Kidney (tissue), 14 donors: ENCODE measurements around the gene G3BP1. TPM values are rescaled to one million over a fixed set of nuclear protein-coding genes. Genes with fewer than 3 reads are reported as not detected.
"Not testable (repeated sequence)": the region's sequence is repeated elsewhere in the genome, so short reads cannot be mapped to it uniquely, and the experiment has no call there.

ENCODE experiments used
- DNase-seq, 5 donors: peaks; one replicate each; pipeline ENCODE4 v3.0.0-alpha.2; 2013 to 2020
- FAIRE-seq: peaks from 2 replicates; lab custom pipeline; 2012; peaks lifted over from hg19 to GRCh38; lab: Jason Lieb, UNC
- H3K27ac ChIP-seq, 2 donors: one replicate each; pipeline ENCODE4 v1.7.0; 2013; ENCODE audit warnings: low read depth in 2 of 2, low read length in 2 of 2, inconsistent platforms in 1 of 2
- H3K27me3 ChIP-seq: one replicate; pipeline ENCODE4 v1.7.1; 2013; ENCODE audit warnings: low read length, inconsistent platforms; ENCODE audit not compliant: control insufficient read depth, insufficient read depth
- H3K36me3 ChIP-seq, 3 donors: one replicate each; pipeline versions ENCODE4 v1.7.0 to v1.7.1; 2013; ENCODE audit warnings: low read length in 3 of 3, control low read depth in 1 of 3, inconsistent platforms in 1 of 3; ENCODE audit not compliant: insufficient read depth in 3 of 3, control insufficient read depth in 2 of 3
- H3K4me1 ChIP-seq, 3 donors: one replicate each; pipeline versions ENCODE4 v1.7.0 to v1.7.1; 2013; ENCODE audit warnings: low read length in 3 of 3, inconsistent platforms in 1 of 3, low read depth in 1 of 3; ENCODE audit not compliant: control insufficient read depth in 2 of 3, insufficient read depth in 2 of 3
- H3K4me3 ChIP-seq, 3 donors: one replicate each; pipeline versions ENCODE4 v1.7.0 to v1.8.1; 2013; ENCODE audit warnings: low read length in 3 of 3, control low read depth in 1 of 3, inconsistent platforms in 1 of 3
- H3K9ac ChIP-seq, 3 donors: one replicate each; pipeline versions ENCODE4 v1.7.0 to v1.7.1; 2013; ENCODE audit warnings: low read length in 3 of 3, control low read depth in 1 of 3, inconsistent platforms in 1 of 3
- H3K9me3 ChIP-seq, 3 donors: one replicate each; pipeline versions ENCODE4 v1.7.0 to v1.7.1; 2013; ENCODE audit warnings: low read length in 3 of 3, control low read depth in 1 of 3, inconsistent platforms in 1 of 3; ENCODE audit not compliant: control insufficient read depth in 2 of 3, insufficient read depth in 1 of 3
- intact Hi-C: fragments of 100-400 bp; cut with DNase I; formaldehyde crosslinking; loops from one replicate; pipeline ENCODE4 v1.11.1; 2022
- polyA plus RNA-seq: library from polyadenylated mRNA; stranded (reverse); fragments of 350-450 nt; fragmentation: Illumina TruSeq; extraction: RNeasy Lipid Tissue Mini Kit (QIAGEN cat#74804); gene quantifications from one replicate; pipeline ENCODE4 v1.2.3, GENCODE V29; 2014; ENCODE audit warnings: low read depth, low replicate concordance; ENCODE audit not compliant: insufficient read depth
- total RNA-seq: library from RNA; stranded (reverse); fragmentation: NEBNext Ultra II Directional; extraction: Animal tissue kit (Norgen Biotek cat#: 25700); gene quantifications from one replicate; pipeline ENCODE4 v1.2.1, GENCODE V29; 2021
- TF ChIP-seq, protein P1 (sequence below): IDR thresholded peaks from 3 replicates; pipeline ENCODE4 v1.5.1; 2012; ENCODE audit warnings: mild to moderate bottlenecking, moderate library complexity, borderline replicate concordance; ENCODE audit not compliant: insufficient read depth; ENCODE audit errors: extremely low read depth
- donor health status: control.
- donor health status: control.
- donor health status: control.
- donor health status: control.
- donor health status: control.
- donor health status: DM: yes; HTN: yes; CAD: no.
- donor health status: Normal renal cell carcinoma (clear cell type).

The G3BP1 gene
- total and polyA plus RNA-seq, 2 donors from 2014 or later, result 34.2 to 165 TPM

DNA sequence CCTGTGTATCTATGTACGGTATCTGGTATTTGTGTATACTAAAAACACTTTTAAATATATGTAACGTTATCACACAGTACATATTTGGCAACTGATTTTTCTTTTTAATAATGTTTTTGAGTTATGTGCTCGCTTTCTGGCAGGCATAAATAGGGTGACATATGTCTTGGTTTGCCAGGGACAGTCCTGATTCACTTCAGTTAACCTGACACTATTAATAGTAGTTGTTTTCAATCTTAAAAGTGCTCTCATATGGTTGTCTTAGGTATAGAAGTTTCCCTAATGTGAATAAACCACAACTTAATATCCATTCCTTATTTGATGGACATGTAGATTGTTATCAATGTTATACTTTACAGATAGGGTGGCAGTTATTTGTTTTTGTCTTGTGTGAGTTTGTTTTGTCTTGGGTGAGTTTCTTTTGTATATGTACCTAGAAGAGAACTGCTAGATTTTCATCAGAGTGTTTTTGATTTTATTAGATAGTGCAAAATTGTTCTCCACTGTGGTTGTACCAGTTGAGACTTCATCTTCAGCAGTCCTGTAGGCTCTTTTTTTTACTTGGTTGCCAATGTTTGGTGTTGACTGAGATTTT lies 7.9 kb downstream of the G3BP1 start:
- no peaks in the 10 kb centered on the region for H3K27me3 ChIP-seq
- no peak for DNase-seq
- H3K4me1 ChIP-seq, result peaks cover 0 to 24% (median 5%) of the 10 kb centered on the region in 3 donors
- intact Hi-C loops, result no loop called here
- no peak overlapping the region for H3K9ac ChIP-seq
- no peaks in the 10 kb centered on the region for H3K9me3 ChIP-seq
- H3K4me3 ChIP-seq, result no peak overlapping the region
- no peak overlapping the region for H3K27ac ChIP-seq
- no peak for FAIRE-seq
- H3K36me3 ChIP-seq, result peaks cover 0 to 2% (median 0%) of the 10 kb centered on the region in 3 donors
- TF ChIP-seq, protein P1, sequence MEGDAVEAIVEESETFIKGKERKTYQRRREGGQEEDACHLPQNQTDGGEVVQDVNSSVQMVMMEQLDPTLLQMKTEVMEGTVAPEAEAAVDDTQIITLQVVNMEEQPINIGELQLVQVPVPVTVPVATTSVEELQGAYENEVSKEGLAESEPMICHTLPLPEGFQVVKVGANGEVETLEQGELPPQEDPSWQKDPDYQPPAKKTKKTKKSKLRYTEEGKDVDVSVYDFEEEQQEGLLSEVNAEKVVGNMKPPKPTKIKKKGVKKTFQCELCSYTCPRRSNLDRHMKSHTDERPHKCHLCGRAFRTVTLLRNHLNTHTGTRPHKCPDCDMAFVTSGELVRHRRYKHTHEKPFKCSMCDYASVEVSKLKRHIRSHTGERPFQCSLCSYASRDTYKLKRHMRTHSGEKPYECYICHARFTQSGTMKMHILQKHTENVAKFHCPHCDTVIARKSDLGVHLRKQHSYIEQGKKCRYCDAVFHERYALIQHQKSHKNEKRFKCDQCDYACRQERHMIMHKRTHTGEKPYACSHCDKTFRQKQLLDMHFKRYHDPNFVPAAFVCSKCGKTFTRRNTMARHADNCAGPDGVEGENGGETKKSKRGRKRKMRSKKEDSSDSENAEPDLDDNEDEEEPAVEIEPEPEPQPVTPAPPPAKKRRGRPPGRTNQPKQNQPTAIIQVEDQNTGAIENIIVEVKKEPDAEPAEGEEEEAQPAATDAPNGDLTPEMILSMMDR, result no peak

DNA sequence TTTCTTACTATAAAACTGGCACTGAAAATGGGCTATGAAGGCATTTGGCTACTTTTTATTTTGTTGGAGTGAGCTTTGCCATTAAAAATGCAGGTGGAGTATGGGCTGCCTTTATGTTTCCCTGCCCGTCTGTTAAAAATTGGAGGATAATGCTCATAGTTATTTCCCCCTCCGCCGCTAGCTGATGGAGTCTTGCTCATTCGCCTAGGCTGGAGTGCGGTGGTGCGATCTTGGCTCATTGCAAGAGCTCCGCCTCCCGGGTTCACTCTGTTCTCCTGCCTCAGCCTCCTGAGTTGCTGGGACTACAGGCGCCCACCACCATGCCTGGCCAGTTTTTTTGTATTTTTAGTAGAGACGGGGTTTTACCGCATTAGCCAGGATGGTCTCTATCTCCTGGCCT lies 8.6 kb downstream of the G3BP1 start:
- TF ChIP-seq, protein P1, result no peak
- H3K4me1 ChIP-seq, result peaks cover 0 to 17% (median 7%) of the 10 kb centered on the region in 3 donors
- no peaks in the 10 kb centered on the region for H3K9me3 ChIP-seq
- no peaks in the 10 kb centered on the region for H3K27me3 ChIP-seq
- H3K4me3 ChIP-seq, result no peak overlapping the region
- H3K9ac ChIP-seq, result no peak overlapping the region
- FAIRE-seq, result no peak
- H3K36me3 ChIP-seq, result peaks cover 0 to 2% (median 0%) of the 10 kb centered on the region in 3 donors
- intact Hi-C loops, result no loop called here
- no peak overlapping the region for H3K27ac ChIP-seq
- DNase-seq, result no peak

- Histone ChIP-seq H3K4me1 (peaks cover 0 to 14% (median 4%) of the 10 kb centered on the region in 3 donors), H3K9ac (no peak overlapping the region), H3K36me3 (peaks cover 0 to 2% (median 0%) of the 10 kb centered on the region in 3 donors), H3K9me3 (no peaks in the 10 kb centered on the region), H3K27ac (no peak overlapping the region), H3K4me3 (no peak overlapping the region), H3K27me3 (no peaks in the 10 kb centered on the region)
- intact Hi-C loops, result no loop called here
- DNase-seq, result no peak
- no peak for FAIRE-seq
- TF ChIP-seq, protein P1, result no peak
Measured at GRCh38 chr5:151781201-151781600, 9.4 kb downstream of the G3BP1 start.

DNA sequence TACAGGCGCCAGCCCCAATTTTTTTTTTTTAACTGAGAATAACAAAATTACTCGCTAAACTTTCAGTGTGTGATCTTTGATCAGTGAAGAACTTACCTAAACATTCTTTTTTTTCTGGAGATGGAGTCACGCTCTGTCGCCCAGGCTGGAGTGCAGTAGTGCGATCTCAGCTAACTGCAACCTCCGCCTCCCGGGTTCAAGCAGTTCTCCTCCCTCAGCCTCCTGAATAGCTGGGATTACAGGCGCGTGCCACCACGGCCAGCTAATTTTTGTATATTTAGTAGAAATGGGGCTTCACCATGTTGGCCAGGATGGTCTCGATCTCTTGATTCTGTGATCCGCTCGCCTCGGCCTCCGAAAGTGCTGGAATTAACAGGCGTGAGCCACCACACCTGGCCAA lies 11.9 kb downstream of the G3BP1 start:
- H3K4me3 ChIP-seq, DNase-seq, intact Hi-C loops, H3K36me3 ChIP-seq, H3K9me3 ChIP-seq, H3K27me3 ChIP-seq, H3K27ac ChIP-seq, FAIRE-seq, H3K9ac ChIP-seq: not testable (repeated sequence)
- peaks cover 0 to 14% (median 4%) of the 10 kb centered on the region in 3 donors for H3K4me1 ChIP-seq
